Measurements from ENCODE around the gene ATP9B.
A peak's percentile ranks its signal among the peaks of the same experiment; 100 is the strongest.

Gene ATP9B

DNA sequence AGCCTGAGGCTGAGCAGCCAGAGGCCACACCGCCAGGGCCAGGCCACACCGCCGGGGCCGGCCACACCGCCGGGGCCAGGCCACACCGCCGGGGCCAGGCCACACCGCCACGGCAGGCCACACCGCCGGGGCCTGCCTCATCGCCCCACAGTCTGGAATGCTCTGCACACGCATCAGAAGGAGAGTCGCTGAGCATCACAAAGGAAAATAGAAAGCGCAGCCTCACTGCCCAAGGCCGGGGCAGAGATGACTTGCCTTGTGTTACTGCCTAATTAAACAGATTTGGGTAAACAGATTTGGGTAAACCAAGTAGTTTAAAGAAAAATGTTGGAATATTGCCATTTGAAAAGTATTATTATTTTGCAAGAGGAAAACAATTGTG, 316.1 kb downstream of the ATP9B start:
- DNase-seq: no peak

DNA sequence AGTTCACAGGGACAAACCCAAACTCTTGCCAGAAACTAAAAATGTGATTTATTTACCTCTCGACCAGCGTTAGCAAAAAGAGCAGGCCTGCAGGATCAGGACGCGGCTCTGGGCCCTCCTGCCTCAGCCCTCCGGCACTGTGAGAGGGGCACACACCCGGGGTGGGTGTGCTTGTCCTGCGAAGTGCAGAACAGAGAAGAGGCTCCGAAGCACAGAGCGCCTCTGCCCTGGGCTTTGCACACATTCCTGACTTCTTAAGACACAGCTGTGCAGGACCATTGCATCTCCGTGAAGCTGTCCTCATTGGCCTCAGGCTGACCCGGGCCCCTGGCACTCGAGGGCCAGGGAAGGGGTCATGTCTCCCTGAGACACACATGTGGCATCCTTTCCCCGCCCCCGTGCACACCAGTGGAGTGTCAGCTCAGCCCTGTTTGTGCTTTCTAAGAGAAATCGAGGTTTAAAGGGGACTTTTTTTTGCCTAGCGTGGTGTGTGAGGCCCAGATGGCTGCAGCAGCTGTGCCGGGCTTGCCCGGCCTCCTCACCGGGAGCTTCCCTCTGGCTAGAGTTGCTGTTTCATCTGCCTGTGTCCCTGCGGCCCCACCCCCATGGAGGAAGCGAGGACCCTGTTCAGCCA, 316.6 kb downstream of the ATP9B start:
- DNase-seq: no peak

DNA sequence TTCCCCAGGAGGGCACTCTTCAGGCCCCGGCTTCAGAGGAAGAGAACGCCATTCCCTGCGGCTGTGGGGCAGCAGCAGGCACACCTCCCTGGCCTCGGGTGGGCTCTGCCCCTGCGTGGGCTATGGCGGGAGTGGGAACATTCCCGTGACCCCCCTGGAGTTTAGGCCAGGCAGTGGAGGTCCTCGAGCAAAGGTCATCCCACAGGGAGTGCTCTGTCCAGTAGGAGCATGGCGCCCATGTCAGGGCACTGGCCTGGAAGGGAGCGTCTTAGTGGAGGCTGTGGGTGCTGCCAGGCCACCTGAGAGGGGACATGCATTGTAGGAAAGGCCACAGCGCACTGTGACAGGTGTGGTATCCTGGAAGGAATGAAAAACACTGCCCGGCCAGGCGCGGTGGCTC, 317.4 kb downstream of the ATP9B start:
- no peak for DNase-seq

DNA sequence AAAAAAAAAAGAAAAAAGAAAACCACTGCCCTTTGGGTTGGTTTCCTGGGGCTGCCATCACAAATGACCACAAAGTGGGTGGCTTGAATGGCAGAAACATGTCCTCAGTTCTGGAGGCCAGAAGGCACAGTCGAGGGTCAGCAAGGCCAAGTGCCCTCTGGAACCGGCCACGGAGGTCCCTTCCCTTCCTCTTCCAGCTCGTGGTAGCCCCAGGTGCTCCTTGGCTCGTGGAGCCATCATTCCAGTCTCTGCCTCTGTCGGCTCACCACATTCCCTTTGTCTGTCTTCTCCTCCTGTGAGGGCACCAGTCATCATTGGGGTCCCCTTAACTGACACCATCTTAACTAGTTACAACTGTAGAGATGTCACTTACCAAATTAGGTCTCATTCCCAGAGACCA, 318.0 kb downstream of the ATP9B start:
- no peak for DNase-seq

DNA sequence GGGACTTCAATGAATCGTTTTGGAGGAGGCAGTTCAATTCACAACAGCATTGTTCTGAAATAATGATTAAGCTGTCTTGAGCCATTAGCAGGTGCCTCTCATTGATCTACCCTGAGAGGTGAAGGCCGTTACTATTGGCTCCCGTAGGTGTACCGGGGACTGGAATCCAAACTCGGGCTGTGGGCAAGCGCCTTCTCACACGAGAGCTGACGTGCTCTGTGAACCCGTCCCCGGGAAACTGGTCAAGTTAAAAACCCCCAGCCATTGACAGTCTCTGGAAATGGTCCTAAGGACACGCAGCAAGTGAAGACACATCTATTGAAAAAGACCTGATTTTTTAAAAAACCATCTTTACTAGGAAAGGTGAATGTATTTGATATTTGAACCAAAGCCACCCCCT, 318.4 kb downstream of the ATP9B start:
- DNase-seq: no peak

DNA sequence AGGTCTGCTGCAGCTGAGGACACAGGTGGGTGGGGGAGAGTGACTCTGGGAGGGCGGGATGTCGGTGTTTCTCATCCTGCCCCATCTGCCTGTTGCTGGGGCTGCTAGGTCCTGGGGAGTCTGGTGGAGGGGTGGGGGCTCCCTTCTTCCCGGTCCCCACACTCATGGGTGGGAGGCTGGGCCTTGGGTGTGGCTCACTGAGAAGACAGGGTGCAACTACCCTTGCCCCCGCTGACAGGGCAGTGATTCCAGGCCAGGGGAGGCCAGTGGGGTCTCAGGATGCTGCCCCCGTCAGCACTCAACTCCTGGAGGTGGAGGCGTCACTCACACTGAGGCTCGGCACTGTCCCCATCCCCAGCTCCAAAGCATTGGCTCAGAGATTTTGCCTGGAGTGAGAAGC, 318.8 kb downstream of the ATP9B start:
- no peak for DNase-seq

DNA sequence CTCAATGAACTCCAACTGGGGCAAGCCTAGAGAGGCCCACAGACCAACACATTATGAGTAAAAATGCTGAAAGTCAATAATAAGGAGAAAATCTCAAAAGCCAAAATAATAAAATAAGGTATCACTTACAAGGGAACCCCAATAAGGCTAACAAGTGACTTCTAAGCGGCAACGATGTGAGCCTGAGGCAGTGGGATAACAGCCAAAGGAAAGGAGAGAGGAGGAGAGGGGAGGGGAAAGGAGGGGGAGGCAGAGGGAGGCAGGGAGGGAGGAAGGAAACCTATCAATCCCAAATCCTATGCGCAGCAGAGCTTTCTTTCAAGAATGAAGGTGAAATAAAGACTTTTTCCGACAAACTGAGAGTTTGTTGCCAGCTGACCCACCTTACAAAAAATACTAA, 320.5 kb downstream of the ATP9B start:
- no peak for DNase-seq

DNA sequence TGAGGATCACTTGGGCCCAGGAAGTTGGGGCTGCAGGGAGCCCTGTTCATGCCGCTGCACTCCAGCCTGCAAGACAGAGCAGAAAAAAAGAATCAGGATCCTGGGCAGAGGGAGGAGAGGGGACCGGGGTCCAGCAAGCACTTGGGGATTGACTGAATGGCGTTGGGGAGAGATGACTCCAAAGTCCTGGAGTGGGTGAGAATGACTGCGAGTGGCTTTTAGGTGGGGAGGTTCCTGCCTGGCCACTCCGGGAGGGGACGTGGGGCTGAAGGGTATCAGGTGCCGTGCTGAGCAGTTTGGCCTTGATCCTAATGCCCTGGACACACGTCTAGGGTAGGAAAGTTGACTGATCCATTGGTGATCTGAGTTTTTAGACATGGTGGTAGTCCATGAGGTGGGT, 323.0 kb downstream of the ATP9B start:
- no peak for DNase-seq

DNA sequence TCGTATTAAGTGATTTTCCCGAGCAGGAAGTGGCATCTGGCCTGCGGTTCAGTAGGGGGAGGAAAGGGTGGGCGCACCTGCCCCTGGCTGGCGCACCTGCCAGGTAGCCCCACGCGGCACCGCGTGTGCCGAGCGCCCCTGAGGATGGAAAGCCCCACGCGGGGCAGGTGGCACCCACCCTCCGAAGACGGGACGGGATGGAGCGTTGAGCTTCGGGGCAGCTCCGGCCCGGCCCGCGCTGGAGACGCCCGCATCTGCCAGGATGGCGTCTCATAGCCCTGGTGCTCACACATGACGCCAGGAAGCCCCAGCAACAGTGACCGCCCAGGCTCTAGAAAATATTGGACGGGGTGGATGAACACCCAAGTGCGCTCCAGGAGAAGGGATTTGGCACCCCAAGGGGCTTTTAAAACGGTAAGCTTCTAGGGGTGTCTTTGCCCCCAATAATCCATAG, 324.0 kb downstream of the ATP9B start:
- DNase-seq: no peak

DNA sequence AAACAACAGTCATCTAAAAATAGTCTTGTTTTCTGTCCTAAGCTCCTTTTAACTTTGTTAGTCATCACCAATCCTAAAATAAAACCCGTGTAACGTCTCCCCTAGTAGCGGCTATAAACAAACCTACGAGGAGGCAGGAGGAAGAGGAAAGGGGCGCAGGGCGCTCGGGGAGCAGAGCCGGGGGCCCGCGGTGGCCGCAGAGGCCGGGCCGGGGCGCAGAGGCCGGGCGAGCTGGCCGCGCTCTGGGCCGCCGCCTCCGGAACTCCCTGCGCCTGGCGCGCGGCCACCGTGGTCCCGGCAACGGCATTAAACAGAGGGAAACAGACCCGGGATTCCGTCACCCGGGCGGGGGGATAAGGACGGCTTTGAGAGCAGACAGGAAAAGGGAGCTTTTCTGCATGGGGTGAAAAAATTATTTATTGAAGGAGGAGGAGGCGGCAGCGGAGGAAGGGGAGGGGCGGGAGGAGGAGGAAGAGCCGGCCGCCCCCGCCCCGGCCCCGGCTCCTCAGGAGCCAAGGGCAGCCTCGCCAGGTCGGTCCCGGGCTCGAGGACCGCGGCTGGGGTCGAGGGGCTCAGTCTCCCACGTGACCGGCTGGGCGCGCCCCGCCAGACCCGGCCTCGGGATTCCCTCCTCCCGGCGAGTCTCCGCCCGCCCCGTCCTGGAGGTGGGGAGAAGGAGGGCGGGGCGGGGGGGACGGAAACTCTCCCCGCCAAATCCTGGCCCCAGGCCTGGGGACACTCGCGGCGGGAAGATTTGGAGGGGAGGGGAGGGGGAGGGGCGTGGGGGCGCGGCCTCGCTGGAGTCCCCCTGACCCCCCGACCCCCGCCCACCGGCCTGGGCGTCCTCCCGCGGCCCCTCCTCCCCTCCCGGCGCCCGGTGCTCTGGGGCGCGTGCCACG, 324.7 kb downstream of the ATP9B start:
- peak; percentile 80 for DNase-seq

DNA sequence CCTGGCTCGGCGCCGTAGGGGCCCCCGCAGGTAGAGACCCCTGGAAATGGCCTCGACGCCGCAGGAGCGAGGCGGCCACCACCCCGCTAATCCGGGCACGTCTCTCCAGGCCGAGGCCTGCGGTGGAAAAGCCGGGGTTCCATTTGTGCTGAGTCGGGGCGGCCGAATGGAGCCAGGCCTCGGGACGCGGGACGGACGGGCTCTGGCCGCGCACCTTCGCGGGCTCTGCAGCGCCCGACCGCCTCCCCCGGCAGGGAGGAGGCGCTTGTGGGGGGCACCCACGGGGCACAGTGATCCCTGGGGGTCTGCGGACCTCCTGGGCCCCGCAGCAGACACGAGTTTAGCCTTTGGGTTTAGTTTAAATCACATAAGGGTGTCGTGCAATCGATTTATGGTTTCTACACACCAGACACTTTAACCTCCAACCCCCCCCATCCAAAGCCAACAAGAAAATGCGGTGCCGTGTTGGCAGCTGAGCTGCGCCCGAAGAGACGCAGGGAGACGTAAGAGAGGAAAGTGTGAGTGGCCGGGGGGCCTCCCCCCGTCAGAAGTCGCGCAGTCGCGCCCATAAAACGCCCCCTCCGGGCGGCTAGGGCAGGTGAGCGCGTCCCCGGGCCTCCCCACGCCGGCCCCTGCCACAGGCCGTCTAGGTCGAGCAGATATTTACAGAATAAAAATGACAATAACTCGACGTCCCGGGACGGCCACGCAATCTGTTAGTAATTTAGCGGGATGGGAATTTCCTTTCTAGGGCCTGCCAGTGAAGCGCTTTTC, 325.5 kb downstream of the ATP9B start:
- DNase-seq: peak; percentile 17

DNA sequence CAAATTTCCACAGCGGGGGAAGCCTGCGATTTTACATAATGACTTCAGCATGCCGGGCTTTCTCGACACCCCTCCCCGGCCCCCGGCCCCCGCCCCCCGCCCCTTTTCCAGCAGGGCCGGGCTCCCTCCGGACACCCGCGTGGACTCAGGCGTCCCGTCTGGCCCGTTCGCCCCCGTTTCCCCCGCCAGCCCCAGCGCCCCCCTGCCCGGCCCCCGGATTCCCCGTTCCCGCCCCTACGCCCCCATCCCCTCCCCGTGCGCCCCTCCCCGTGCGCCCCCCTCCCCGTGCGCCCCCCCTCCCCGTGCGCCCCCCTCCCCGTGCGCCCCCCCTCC, 326.1 kb downstream of the ATP9B start:
- no peak for DNase-seq

DNA sequence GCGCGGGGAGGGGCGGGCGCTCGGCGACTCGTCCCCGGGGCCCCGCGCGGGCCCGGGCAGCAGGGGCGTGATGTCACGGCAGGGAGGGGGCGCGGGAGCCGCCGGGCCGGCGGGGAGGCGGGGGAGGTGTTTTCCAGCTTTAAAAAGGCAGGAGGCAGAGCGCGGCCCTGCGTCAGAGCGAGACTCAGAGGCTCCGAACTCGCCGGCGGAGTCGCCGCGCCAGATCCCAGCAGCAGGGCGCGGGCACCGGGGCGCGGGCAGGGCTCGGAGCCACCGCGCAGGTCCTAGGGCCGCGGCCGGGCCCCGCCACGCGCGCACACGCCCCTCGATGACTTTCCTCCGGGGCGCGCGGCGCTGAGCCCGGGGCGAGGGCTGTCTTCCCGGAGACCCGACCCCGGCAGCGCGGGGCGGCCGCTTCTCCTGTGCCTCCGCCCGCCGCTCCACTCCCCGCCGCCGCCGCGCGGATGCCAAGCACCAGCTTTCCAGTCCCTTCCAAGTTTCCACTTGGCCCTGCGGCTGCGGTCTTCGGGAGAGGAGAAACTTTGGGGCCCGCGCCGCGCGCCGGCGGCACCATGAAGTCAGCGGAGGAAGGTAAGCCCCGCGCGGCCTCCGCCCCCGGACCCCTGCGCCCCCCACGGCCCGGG, 326.7 kb downstream of the ATP9B start, which contains the start of gene NFATC1:
Gene NFATC1, plus strand, starts transcription at position 170 of the 644 bp plus-strand sequence. Its CDS starts 295 bp downstream, at position 465.
- peak; percentile 47 for DNase-seq

DNA sequence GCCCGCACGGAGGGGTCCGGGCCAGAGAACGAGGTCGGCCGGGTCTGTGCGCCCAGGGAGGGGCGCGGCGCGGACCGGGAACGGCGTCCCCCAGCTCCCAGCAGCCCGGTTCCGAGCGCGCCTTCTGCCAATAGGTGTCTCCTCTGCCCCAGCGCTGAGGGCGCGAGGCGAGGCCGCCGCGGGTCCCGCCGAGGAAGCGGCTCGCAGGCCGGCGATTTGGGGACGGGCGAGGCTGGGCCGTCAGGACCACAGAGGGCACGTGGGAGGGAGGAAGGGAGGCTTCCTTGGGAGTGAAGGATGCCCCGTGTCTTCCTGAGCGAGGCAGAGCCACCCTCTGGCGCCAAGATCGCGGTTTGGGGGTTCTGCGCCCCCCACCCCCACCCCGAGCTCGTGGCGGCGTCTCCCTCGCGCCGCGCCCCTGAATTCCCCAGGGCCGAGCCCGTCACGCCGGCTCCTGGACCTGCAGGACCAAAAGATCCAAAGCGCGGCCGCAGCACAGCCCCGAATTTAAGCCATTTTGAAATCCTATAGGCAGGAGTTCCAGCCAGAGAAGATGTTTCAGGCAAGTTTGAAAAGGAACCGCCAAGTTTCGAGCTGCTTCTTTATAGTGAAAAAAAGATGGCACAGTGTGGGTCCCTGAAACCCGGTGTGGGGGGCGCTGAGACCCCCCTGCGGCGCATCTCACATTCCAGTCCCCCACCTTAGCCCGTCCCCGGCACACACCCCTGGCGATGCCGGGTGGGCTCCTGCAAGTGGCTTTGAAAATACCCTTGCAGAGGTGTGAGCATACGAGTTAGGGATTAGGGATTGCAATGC, 327.4 kb downstream of the ATP9B start:
- no peak for DNase-seq

DNA sequence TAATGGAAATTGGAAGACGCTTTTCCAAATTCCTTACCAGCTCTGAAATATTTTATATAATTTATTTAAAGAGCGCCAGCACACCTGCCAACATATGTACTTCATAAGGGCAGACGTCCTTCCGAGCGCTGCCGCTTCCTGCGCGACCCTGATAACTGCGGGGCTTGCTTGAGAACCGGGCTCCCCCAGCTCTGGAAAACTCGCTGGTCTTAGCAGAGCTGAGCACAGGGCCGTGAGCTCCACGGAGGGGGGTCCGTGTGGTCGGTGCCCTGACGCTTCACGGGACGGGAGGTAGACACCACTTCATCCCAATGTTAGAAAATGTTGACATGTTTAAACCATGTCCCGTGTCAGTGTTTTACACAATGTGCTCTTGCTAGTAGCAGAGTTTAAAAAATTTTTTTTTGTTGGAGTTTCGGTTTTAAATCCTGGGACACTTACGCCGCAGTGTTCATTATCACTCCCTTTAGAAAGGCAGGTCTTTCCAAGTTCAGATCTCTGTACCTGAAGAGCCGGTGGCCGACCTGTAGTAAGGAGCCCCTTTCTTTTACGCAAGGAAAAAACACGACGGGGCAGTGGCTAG, 328.1 kb downstream of the ATP9B start:
- DNase-seq: no peak

DNA sequence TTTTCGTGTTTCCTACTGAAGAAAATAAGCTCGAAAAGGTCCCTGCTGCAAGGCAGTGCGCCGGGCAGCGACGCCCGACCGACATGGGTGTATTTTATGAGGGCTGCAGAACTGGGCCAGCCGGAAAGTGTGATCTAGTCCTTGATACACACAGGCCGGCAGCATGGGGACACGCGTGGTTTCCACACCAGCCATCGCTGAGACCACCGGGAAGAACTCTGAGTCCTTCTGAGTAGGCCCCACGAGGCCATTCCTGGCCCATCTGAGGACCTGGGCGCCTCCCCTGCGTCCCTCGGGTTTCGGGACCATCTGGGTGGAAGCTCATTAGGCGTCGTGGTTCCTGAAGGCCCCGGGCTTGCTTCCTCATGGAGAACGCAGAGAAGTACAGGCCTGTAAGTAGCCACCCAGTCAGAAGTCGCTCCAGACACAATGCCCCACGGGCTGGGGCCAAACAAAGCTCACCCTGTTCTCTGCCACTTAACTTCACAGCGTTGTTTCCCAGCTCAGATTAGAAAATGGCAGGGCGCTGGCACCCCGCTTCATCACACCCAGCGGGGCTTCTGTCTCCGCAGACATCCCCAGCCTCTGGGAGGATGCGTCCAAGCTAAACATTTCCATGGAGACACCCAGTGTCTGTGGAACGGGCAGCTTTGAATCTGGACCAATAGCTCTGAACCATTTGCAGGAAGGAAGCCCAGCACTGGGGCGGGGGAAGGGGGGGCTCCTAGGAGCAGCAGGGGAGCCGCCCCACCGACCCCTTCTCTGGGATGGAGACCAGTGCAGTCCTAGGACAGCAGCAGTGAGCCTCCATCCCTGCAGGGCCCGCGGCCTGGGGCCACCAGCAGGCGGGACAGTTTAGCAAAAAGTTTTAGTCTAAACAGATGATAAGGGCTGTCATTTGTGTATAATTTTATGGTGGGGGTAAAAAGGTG, 328.9 kb downstream of the ATP9B start:
- DNase-seq: no peak

DNA sequence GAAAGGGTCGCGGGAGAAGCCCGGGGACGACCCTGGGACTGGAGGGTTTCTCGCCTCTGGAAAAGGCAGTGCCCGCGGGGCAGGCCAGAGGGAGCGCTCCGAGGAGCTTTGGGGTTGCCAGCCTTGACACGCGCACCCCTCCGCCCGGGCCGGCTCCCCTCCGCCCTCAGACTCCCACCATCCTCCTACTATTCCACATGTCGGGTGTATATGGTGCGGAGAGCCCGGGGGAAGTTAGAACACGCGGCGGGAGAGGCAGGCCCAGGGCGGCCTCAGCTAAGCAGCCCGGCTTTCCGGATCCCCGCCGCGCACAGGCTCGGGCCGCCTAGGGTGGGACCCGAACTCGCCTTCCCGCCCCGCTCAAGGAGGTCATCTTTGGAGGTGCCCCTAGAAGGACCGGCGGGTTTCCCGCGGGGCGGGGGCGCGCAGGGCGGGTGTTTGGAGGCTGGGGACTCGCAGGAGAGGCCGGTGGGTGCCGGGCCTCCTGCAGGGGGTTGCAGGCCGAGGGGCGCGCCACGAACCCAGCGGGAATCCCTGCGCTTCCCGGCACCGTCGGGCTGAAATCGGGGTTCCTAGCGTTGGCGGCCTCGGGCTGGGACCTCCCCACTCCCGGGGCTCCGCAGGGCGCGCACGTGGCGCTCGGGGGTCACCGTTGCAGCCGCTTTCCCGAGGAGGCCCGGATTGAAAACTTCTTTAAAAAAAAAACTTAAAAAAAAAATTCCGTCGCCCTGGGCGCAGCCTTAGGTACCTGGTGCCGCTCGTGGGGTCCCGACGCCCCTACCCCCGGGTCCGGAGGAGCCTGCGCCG, 330.3 kb downstream of the ATP9B start:
- DNase-seq: no peak

DNA sequence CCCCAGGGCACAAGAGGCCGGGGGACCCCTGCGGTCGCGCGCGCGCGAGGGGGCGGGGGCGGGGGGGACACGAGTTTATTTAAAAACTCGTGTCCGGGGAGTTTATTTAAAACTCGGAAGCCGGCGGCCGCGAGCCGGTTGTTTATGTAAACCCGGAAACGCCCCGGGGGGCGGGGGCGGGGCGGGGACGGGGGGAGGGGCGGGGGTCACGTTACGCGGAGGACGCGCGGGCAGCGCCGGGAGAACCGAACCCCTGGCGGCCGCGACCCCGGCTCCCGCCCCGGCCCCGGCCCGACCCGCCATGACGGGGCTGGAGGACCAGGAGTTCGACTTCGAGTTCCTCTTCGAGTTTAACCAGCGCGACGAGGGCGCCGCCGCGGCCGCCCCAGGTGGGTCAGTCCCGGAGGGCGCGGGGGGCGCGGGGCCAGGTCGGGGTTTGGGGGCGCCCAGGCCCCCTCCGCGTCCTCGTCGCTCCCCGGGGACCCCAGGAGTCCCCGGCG, 330.9 kb downstream of the ATP9B start:
- DNase-seq: no peak

DNA sequence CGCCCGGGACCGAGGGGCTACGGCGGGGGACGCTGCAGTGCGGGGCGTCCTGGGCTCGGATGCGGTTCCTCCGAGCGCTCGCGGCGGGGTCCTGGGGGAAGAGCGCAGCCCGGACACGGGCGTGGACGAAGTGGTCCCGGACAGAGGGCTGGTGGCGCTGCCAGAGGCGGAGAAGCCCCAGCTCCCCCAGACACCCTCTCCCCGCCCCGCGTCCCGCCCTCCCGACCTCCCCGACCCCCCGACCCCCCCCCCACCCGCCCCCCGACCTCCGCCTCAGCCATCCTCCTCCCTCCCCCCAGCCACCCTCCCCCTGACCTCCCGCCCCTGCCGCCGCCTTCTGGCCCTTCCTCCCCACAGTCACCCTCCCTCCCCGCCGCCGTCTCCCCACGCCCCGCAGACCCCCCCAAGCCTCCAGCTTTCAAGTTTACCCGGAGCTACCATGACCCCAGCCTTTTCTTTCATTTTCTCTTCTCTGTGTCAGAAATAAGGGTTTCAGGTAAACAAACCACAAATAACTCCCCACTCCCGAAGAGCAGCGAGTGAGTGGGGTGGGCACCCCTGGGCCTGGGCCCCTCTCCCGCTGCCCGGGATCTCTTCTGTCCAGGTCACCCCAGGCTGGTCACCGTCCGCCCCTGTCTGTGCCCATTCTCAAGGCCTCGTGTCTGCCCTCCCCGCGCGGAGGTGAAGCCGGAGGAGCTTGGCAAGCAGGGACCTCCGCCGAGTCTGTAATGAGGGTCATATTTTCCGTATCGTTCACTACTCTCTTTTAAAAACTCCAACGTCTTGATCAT, 331.6 kb downstream of the ATP9B start:
- DNase-seq: no peak

Measured in DMS79 (cell line).